ENCODE data around the gene PDXP.
A peak's percentile ranks its signal among the peaks of the same experiment; 100 is the strongest.
"Not testable (repeated sequence)": the region's sequence is repeated elsewhere in the genome, so short reads cannot be mapped to it uniquely, and the experiment has no call there.

The PDXP gene

GRCh38 chr22:37641561-37641949, 17.0 kb upstream of the PDXP start:
- Histone ChIP-seq H3K9me3 (ENCODE audit: control insufficient read depth in 5 of 5, low read length in 5 of 5) (no peaks in the 10 kb centered on the region), H3K27me3 (ENCODE audit: control insufficient read depth in 5 of 5, insufficient read depth in 4 of 5, low read length in 5 of 5) (peaks cover 0 to 22% (median 0%) of the 10 kb centered on the region in 5 donors), H3K9ac (ENCODE audit: low read length in 5 of 5) (no peak overlapping the region), H3K4me3 (ENCODE audit: low read depth in 1 of 5, low read length in 5 of 5) (no peak overlapping the region), H3K36me3 (ENCODE audit: control insufficient read depth in 5 of 5, insufficient read depth in 5 of 5, low read length in 5 of 5) (peaks cover 0 to 21% (median 0%) of the 10 kb centered on the region in 5 donors), H3K4me1 (ENCODE audit: control insufficient read depth in 5 of 5, insufficient read depth in 5 of 5, low read length in 5 of 5) (peaks cover 0 to 48% (median 33%) of the 10 kb centered on the region in 5 donors), H3K27ac (ENCODE audit: low read depth, low read length) (no peak overlapping the region)

DNA sequence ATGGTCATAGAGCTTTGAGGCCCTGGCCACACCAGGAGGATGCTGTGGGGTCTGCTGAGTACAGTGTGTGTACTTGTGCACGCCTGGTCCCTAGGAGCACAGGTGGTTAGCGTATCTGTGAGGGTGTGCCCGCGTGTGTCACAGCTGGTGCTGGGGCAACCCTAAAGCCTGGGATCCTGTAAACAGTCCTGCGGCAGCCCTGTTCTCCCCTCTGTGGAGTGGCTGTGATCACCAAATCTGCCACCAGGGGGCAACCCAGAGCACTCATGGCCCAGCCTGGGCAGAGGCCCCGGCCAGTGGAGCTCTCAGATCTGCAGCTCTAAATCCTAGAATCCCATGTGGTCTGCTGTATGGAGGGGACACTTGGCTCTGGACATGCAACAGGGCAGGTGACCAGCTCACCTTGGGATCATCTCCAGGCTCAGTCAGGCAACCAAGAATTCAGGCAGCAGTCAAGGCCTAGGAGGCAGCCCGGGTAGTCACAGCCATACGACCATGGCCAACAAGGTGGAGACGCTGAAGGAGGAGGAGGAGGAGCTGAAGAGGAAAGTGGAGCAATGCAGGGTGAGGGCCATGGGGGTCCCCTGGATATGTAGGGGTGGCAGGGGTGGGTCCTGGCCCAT, 15.2 kb upstream of the PDXP start:
- Histone ChIP-seq H3K4me3 (ENCODE audit: low read depth in 1 of 5, low read length in 5 of 5) (no peak overlapping the region), H3K9ac (ENCODE audit: low read length in 5 of 5) (peak overlapping the region in 1 of 5 donors; percentile 42), H3K27me3 (ENCODE audit: control insufficient read depth in 5 of 5, insufficient read depth in 4 of 5, low read length in 5 of 5) (peaks cover 0 to 20% (median 0%) of the 10 kb centered on the region in 5 donors), H3K36me3 (ENCODE audit: control insufficient read depth in 5 of 5, insufficient read depth in 5 of 5, low read length in 5 of 5) (peaks cover 0 to 29% (median 0%) of the 10 kb centered on the region in 5 donors), H3K4me1 (ENCODE audit: control insufficient read depth in 5 of 5, insufficient read depth in 5 of 5, low read length in 5 of 5) (peaks cover 0 to 34% (median 22%) of the 10 kb centered on the region in 5 donors), H3K9me3 (ENCODE audit: control insufficient read depth in 5 of 5, low read length in 5 of 5) (no peaks in the 10 kb centered on the region), H3K27ac (ENCODE audit: low read depth, low read length) (no peak overlapping the region)

GRCh38 chr22:37647317-37647716, 11.2 kb upstream of the PDXP start:
- Histone ChIP-seq H3K4me3 (ENCODE audit: low read depth in 1 of 5, low read length in 5 of 5) (no peak overlapping the region), H3K36me3 (ENCODE audit: control insufficient read depth in 5 of 5, insufficient read depth in 5 of 5, low read length in 5 of 5) (peaks cover 0 to 52% (median 5%) of the 10 kb centered on the region in 5 donors), H3K27ac (ENCODE audit: low read depth, low read length) (no peak overlapping the region)

GRCh38 chr22:37647928-37648327, 10.6 kb upstream of the PDXP start:
- H3K9me3 ChIP-seq (ENCODE audit: control insufficient read depth in 5 of 5, low read length in 5 of 5) = no peaks in the 10 kb centered on the region
- peaks cover 0 to 52% (median 5%) of the 10 kb centered on the region in 5 donors for H3K36me3 ChIP-seq (ENCODE audit: control insufficient read depth in 5 of 5, insufficient read depth in 5 of 5, low read length in 5 of 5)
- no peak overlapping the region for H3K4me3 ChIP-seq (ENCODE audit: low read depth in 1 of 5, low read length in 5 of 5)
- H3K27me3 ChIP-seq (ENCODE audit: control insufficient read depth in 5 of 5, insufficient read depth in 4 of 5, low read length in 5 of 5) = no peaks in the 10 kb centered on the region
- H3K9ac ChIP-seq (ENCODE audit: low read length in 5 of 5) = no peak overlapping the region
- peaks cover 0 to 9% (median 6%) of the 10 kb centered on the region in 5 donors for H3K4me1 ChIP-seq (ENCODE audit: control insufficient read depth in 5 of 5, insufficient read depth in 5 of 5, low read length in 5 of 5)
- H3K27ac ChIP-seq (ENCODE audit: low read depth, low read length) = no peak overlapping the region

More at GRCh38 chr22:37647317-37647716, 11.2 kb upstream of the PDXP start:
- Histone ChIP-seq H3K9me3 (ENCODE audit: control insufficient read depth in 5 of 5, low read length in 5 of 5) (no peaks in the 10 kb centered on the region), H3K4me1 (ENCODE audit: control insufficient read depth in 5 of 5, insufficient read depth in 5 of 5, low read length in 5 of 5) (peaks cover 0 to 10% (median 6%) of the 10 kb centered on the region in 5 donors), H3K9ac (ENCODE audit: low read length in 5 of 5) (no peak overlapping the region), H3K27me3 (ENCODE audit: control insufficient read depth in 5 of 5, insufficient read depth in 4 of 5, low read length in 5 of 5) (no peaks in the 10 kb centered on the region)

DNA sequence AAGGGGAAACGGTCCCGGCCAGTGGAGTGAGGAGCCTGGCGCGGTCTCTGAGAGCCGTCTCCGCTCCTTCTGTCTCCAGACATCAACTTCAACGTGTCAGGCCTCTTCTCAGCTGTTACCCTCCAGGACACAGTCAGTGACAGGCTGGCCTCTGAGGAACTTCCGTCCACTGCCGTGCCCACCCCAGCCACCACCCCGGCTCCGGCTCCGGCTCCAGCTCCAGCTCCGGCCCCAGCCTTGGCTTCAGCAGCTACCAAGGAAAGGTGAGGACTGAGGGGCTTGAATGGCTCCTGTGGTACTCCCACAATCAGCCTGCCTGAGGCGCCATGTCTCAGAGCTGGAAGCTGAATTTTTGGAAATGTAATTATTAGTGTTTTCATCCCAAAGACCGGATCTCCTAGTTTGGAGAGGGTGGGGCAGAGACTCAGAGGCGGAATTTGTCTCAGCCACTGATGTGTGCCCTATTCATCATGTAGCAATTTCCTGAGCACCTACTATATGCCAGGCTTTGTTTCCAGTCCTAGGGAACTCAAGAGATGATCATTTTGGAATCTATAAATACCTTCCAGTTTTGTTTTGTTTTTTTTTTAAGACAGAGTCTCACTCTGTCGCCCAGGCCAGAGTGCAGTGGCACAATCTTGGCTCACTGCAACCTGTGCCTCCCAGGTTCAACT, 7.9 kb upstream of the PDXP start:
- no peak overlapping the region for H3K27ac ChIP-seq (ENCODE audit: low read depth, low read length)
- no peak overlapping the region for H3K4me3 ChIP-seq (ENCODE audit: low read depth in 1 of 5, low read length in 5 of 5)
- H3K27me3 ChIP-seq (ENCODE audit: control insufficient read depth in 5 of 5, insufficient read depth in 4 of 5, low read length in 5 of 5) = no peaks in the 10 kb centered on the region
- peaks cover 0 to 1% (median 0%) of the 10 kb centered on the region in 5 donors for H3K4me1 ChIP-seq (ENCODE audit: control insufficient read depth in 5 of 5, insufficient read depth in 5 of 5, low read length in 5 of 5)
- H3K36me3 ChIP-seq (ENCODE audit: control insufficient read depth in 5 of 5, insufficient read depth in 5 of 5, low read length in 5 of 5) = peaks cover 0 to 44% (median 5%) of the 10 kb centered on the region in 5 donors
- H3K9me3 ChIP-seq (ENCODE audit: control insufficient read depth in 5 of 5, low read length in 5 of 5) = no peaks in the 10 kb centered on the region
- no peak overlapping the region for H3K9ac ChIP-seq (ENCODE audit: low read length in 5 of 5)

- Histone ChIP-seq H3K4me1 (ENCODE audit: control insufficient read depth in 5 of 5, insufficient read depth in 5 of 5, low read length in 5 of 5) (peaks cover 4 to 30% (median 16%) of the 10 kb centered on the region in 5 donors), H3K36me3 (ENCODE audit: control insufficient read depth in 5 of 5, insufficient read depth in 5 of 5, low read length in 5 of 5) (peaks cover 0 to 31% (median 5%) of the 10 kb centered on the region in 5 donors), H3K27ac (ENCODE audit: low read depth, low read length) (no peak overlapping the region), H3K9me3 (ENCODE audit: control insufficient read depth in 5 of 5, low read length in 5 of 5) (no peaks in the 10 kb centered on the region), H3K27me3 (ENCODE audit: control insufficient read depth in 5 of 5, insufficient read depth in 4 of 5, low read length in 5 of 5) (no peaks in the 10 kb centered on the region), H3K9ac (ENCODE audit: low read length in 5 of 5) (no peak overlapping the region), H3K4me3 (ENCODE audit: low read depth in 1 of 5, low read length in 5 of 5) (no peak overlapping the region)
Observed at GRCh38 chr22:37654563-37655251, 3.8 kb upstream of the PDXP start.

DNA sequence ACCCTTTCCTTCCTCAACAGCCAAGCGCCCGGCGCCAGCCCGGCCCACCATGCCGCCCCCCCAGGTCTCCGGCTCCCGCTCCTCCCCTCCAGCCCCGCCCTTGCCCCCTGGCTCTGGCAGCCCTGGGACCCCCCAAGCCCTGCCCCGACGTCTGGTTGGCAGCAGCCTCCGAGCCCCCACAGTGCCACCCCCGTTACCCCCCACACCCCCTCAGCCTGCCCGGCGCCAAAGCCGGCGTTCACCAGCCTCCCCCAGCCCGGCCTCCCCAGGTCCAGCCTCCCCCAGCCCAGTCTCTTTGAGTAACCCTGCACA, 3.3 kb upstream of the PDXP start:
- Histone ChIP-seq H3K27me3 (ENCODE audit: control insufficient read depth in 5 of 5, insufficient read depth in 4 of 5, low read length in 5 of 5) (no peaks in the 10 kb centered on the region), H3K36me3 (ENCODE audit: control insufficient read depth in 5 of 5, insufficient read depth in 5 of 5, low read length in 5 of 5) (peaks cover 0 to 26% (median 4%) of the 10 kb centered on the region in 5 donors), H3K27ac (ENCODE audit: low read depth, low read length) (peak overlapping the region; percentile 18)

GRCh38 chr22:37656583-37656982, 1.9 kb upstream of the PDXP start:
- peak overlapping the region; percentile 18 for H3K27ac ChIP-seq (ENCODE audit: low read depth, low read length)

More for the DNA sequence above, 3.3 kb upstream of the PDXP start:
- no peak overlapping the region for H3K9ac ChIP-seq (ENCODE audit: low read length in 5 of 5)
- H3K4me3 ChIP-seq (ENCODE audit: low read depth in 1 of 5, low read length in 5 of 5) = no peak overlapping the region
- peaks cover 4 to 35% (median 20%) of the 10 kb centered on the region in 5 donors for H3K4me1 ChIP-seq (ENCODE audit: control insufficient read depth in 5 of 5, insufficient read depth in 5 of 5, low read length in 5 of 5)
- H3K9me3 ChIP-seq (ENCODE audit: control insufficient read depth in 5 of 5, low read length in 5 of 5) = no peaks in the 10 kb centered on the region

GRCh38 chr22:37657590-37658132, 862 bp upstream of the PDXP start:
- Histone ChIP-seq H3K9ac (ENCODE audit: low read length in 5 of 5) (peak overlapping the region in 3 of 5 donors; percentile 48 to 71 (median 58)), H3K9me3 (ENCODE audit: control insufficient read depth in 5 of 5, low read length in 5 of 5) (no peaks in the 10 kb centered on the region), H3K27me3 (ENCODE audit: control insufficient read depth in 5 of 5, insufficient read depth in 4 of 5, low read length in 5 of 5) (no peaks in the 10 kb centered on the region), H3K4me3 (ENCODE audit: low read depth in 1 of 5, low read length in 5 of 5) (peak overlapping the region; percentile 71 to 85 (median 81)), H3K27ac (ENCODE audit: low read depth, low read length) (peak overlapping the region; percentile 74), H3K36me3 (ENCODE audit: control insufficient read depth in 5 of 5, insufficient read depth in 5 of 5, low read length in 5 of 5) (peaks cover 0 to 11% (median 2%) of the 10 kb centered on the region in 5 donors), H3K4me1 (ENCODE audit: control insufficient read depth in 5 of 5, insufficient read depth in 5 of 5, low read length in 5 of 5) (peaks cover 5 to 56% (median 43%) of the 10 kb centered on the region in 5 donors)

More at GRCh38 chr22:37656583-37656982, 1.9 kb upstream of the PDXP start:
- not testable (repeated sequence) for H3K9ac ChIP-seq (ENCODE audit: low read length in 5 of 5); H3K4me3 ChIP-seq (ENCODE audit: low read depth in 1 of 5, low read length in 5 of 5); H3K9me3 ChIP-seq (ENCODE audit: control insufficient read depth in 5 of 5, low read length in 5 of 5); H3K27me3 ChIP-seq (ENCODE audit: control insufficient read depth in 5 of 5, insufficient read depth in 4 of 5, low read length in 5 of 5)
- Histone ChIP-seq H3K4me1 (ENCODE audit: control insufficient read depth in 5 of 5, insufficient read depth in 5 of 5, low read length in 5 of 5) (peaks cover 4 to 48% (median 33%) of the 10 kb centered on the region in 5 donors), H3K36me3 (ENCODE audit: control insufficient read depth in 5 of 5, insufficient read depth in 5 of 5, low read length in 5 of 5) (peaks cover 0 to 14% (median 2%) of the 10 kb centered on the region in 5 donors)
